ENCODE measurements around the gene CACNB4. TPM values are rescaled to one million over a fixed set of nuclear protein-coding genes. Genes with fewer than 3 reads are reported as not detected.

The CACNB4 gene
- total and polyA plus RNA-seq, 8 donors = under 0.01 to 6.4 (median 1.0) TPM

DNA sequence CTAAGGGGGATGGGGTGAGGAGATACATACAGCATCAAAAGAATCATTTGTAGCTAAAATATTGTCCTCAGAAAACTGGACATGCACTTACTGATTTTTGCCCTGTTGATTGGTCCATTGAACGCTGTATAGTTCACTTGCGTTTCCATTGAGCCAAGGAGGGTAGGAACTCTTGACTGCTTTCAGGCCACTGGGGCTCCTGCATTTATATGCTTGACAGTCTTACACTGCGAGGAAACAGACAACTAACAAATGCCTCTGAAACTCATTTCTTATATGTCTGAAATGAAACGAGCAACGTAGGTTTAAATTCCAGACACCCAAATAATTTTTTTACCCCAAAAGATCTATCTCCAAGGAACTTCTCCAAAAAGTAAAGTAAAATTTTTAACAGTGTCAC is 312.8 kb downstream of the CACNB4 start:
- no peaks in the 10 kb centered on the region for H3K27me3 ChIP-seq
- no peaks in the 10 kb centered on the region for H3K4me1 ChIP-seq
- no peak for TF ChIP-seq EP300 (IDR thresholded peaks at IDR 0.05)
- TF ChIP-seq, protein P1, sequence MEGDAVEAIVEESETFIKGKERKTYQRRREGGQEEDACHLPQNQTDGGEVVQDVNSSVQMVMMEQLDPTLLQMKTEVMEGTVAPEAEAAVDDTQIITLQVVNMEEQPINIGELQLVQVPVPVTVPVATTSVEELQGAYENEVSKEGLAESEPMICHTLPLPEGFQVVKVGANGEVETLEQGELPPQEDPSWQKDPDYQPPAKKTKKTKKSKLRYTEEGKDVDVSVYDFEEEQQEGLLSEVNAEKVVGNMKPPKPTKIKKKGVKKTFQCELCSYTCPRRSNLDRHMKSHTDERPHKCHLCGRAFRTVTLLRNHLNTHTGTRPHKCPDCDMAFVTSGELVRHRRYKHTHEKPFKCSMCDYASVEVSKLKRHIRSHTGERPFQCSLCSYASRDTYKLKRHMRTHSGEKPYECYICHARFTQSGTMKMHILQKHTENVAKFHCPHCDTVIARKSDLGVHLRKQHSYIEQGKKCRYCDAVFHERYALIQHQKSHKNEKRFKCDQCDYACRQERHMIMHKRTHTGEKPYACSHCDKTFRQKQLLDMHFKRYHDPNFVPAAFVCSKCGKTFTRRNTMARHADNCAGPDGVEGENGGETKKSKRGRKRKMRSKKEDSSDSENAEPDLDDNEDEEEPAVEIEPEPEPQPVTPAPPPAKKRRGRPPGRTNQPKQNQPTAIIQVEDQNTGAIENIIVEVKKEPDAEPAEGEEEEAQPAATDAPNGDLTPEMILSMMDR (IDR thresholded peaks at IDR 0.05) = no peak
- TF ChIP-seq POLR2AphosphoS5 (IDR thresholded peaks at IDR 0.05) = no peak
- H3K4me3 ChIP-seq = no peak overlapping the region
- no peak for DNase-seq
- H3K36me3 ChIP-seq = peaks cover 0 to 46% (median 32%) of the 10 kb centered on the region in 4 donors
- 95 to 99% (median 98%) methylated on average over 5 of the region's 5 CpGs for WGBS, 5 donors
- intact Hi-C loops (cut with DNase I; ENCODE audit: low total_unique reads) = no loop called here
- no peaks in the 10 kb centered on the region for H3K9me3 ChIP-seq
- H3K27ac ChIP-seq = no peak overlapping the region

DNA sequence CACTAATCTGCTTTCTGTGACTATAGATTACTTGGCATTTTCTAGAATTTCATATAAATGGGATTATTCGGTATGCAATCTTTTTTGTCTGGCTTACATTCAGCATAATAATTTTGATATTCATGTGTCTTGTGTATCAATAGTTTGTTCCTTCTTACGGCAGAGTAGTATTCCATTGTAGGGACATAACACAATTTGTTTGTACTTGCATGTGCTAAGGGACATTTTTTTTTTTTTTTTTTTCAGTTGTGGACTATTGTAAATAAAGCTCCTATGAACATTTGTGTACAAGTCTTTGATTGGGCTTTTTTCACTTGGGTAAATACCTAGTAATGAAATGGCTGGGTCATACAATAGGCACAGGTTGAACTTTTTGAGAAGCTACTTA is 315.7 kb downstream of the CACNB4 start:
- H3K27me3 ChIP-seq = no peaks in the 10 kb centered on the region
- TF ChIP-seq POLR2A (IDR thresholded peaks at IDR 0.05) (no peak), EP300 (IDR thresholded peaks at IDR 0.05) (no peak), POLR2AphosphoS5 (IDR thresholded peaks at IDR 0.05) (no peak)
- TF ChIP-seq, protein P1 (IDR thresholded peaks at IDR 0.05) = no peak
- 94 to 100% (median 97%) methylated on average over 2 of the region's 2 CpGs for WGBS, 5 donors

More for the DNA sequence above, 315.7 kb downstream of the CACNB4 start:
- peaks cover 0 to 3% (median 0%) of the 10 kb centered on the region in 4 donors for H3K9me3 ChIP-seq
- H3K4me1 ChIP-seq = no peaks in the 10 kb centered on the region
- DNase-seq = no peak
- H3K36me3 ChIP-seq = peaks cover 0 to 52% (median 41%) of the 10 kb centered on the region in 4 donors
- no peak overlapping the region for H3K27ac ChIP-seq
- intact Hi-C loops (cut with DNase I; ENCODE audit: low total_unique reads) = no loop called here
- no peak overlapping the region for H3K4me3 ChIP-seq

Small RNAs within 50 kb of the gene (small RNA-seq; reads per million reads assigned to genes)
- 0 reads per million in 4 donors for gene RPL30P2

Other genes starting within 250 kb of the CACNB4 start
- 10 to 100 TPM in 4 of 5 donors, 1 to 10 TPM in 1; 4.9 to 55.3 (median 32.6) TPM for gene STAM2, start 76.7 kb upstream of the CACNB4 start, total RNA-seq
- 1 to 10 TPM; 7.0 to 9.9 (median 7.6) TPM for gene STAM2, start 76.7 kb upstream of the CACNB4 start, polyA plus RNA-seq
- 10 to 100 TPM; 25.8 to 100.0 (median 54.3) TPM for gene FMNL2, start 236.1 kb upstream of the CACNB4 start, total RNA-seq
- 10 to 100 TPM in 1 of 3 donors, 1 to 10 TPM in 2; 7.8 to 12.3 (median 8.8) TPM for gene FMNL2, start 236.1 kb upstream of the CACNB4 start, polyA plus RNA-seq